Neuronal stem cell (in vitro differentiated cells): ENCODE results near the gene USP5.
A peak's percentile ranks its signal among the peaks of the same experiment; 100 is the strongest.

Source experiments
- DNase-seq: peaks from one replicate; pipeline ENCODE4 v3.0.0-alpha.2; 2013; ENCODE audit warnings: low spot score
- H2AFZ ChIP-seq: one replicate; pipeline ENCODE4 v1.6.1; 2013; ENCODE audit warnings: mild to moderate bottlenecking, low read length, inconsistent platforms
- H2AK5ac ChIP-seq: 2 replicates; pipeline ENCODE4 v1.6.1; 2013; ENCODE audit warnings: low read depth, mild to moderate bottlenecking, inconsistent platforms, low read length, moderate library complexity, mixed read lengths
- H2BK120ac ChIP-seq: 2 replicates; pipeline ENCODE4 v1.6.1; 2013; ENCODE audit warnings: low read depth, mild to moderate bottlenecking, inconsistent platforms, low read length, moderate library complexity, mixed read lengths
- H2BK12ac ChIP-seq: one replicate; pipeline ENCODE4 v1.6.1; 2013; ENCODE audit warnings: low read length, inconsistent platforms
- H2BK15ac ChIP-seq: 2 replicates; pipeline ENCODE4 v1.6.1; 2013; ENCODE audit warnings: mild to moderate bottlenecking, low read length, inconsistent platforms, mixed read lengths
- H2BK5ac ChIP-seq: one replicate; pipeline ENCODE4 v1.6.1; 2013; ENCODE audit warnings: inconsistent platforms, mild to moderate bottlenecking, low read length, moderate library complexity
- H3K14ac ChIP-seq: one replicate; pipeline ENCODE4 v1.6.1; 2013; ENCODE audit warnings: low read length, inconsistent platforms
- H3K18ac ChIP-seq: 2 replicates; pipeline ENCODE4 v1.6.1; 2013; ENCODE audit warnings: low read length, inconsistent platforms
- H3K23ac ChIP-seq: 2 replicates; pipeline ENCODE4 v1.6.1; 2013; ENCODE audit warnings: low read depth, mild to moderate bottlenecking, mixed read lengths, low read length, inconsistent platforms; ENCODE audit not compliant: poor library complexity
- H3K27ac ChIP-seq: replicated peaks from 3 replicates; pipeline ENCODE4 v1.5.1; 2013; ENCODE audit warnings: low read length, inconsistent platforms
- H3K27me3 ChIP-seq, 3 experiments: 2 replicates each; pipeline ENCODE4 v1.6.1; 2013; ENCODE audit warnings: low read length in 3 of 3, mild to moderate bottlenecking in 2 of 3, inconsistent platforms in 1 of 3, low read depth in 1 of 3, mixed read lengths in 1 of 3, moderate library complexity in 1 of 3; ENCODE audit not compliant: control insufficient read depth in 3 of 3, insufficient read depth in 3 of 3
- H3K36me3 ChIP-seq, 2 donors: replicated peaks in 1 of 2; 2 replicates each; pipeline ENCODE4 v1.6.1; 2013; ENCODE audit warnings: low read length in 2 of 2; ENCODE audit not compliant: control insufficient read depth in 2 of 2, insufficient read depth in 2 of 2
- H3K4ac ChIP-seq: 2 replicates; pipeline ENCODE4 v1.6.1; 2013; ENCODE audit warnings: inconsistent platforms, mild to moderate bottlenecking, low read length, moderate library complexity
- H3K4me1 ChIP-seq, 2 donors: 1 replicate in 1 of 2; 2 replicates in 1 of 2; pipeline ENCODE4 v1.6.1; 2013; ENCODE audit warnings: low read length in 2 of 2, low read depth in 1 of 2; ENCODE audit not compliant: control insufficient read depth in 2 of 2, insufficient read depth in 1 of 2
- H3K4me2 ChIP-seq: one replicate; pipeline ENCODE4 v1.6.1; 2013; ENCODE audit warnings: mild to moderate bottlenecking, low read length, inconsistent platforms; ENCODE audit not compliant: insufficient read depth, poor library complexity, severe bottlenecking
- H3K4me3 ChIP-seq, 2 donors: 2 replicates each; pipeline ENCODE4 v1.5.1; 2013; ENCODE audit warnings: low read length in 2 of 2, mild to moderate bottlenecking in 2 of 2, inconsistent platforms in 1 of 2, moderate library complexity in 1 of 2
- H3K79me1 ChIP-seq: one replicate; pipeline ENCODE4 v1.6.1; 2013; ENCODE audit warnings: low read depth, mild to moderate bottlenecking, inconsistent platforms, low read length, moderate library complexity
- H3K9ac ChIP-seq: one replicate; pipeline ENCODE4 v1.6.1; 2013; ENCODE audit warnings: mild to moderate bottlenecking, low read depth, low read length, inconsistent platforms; ENCODE audit not compliant: poor library complexity
- H3K9me3 ChIP-seq, 2 donors: replicated peaks in 1 of 2; 2 replicates each; pipeline versions ENCODE3 to v1.6.1; 2013; ENCODE audit warnings: low read length in 2 of 2, mild to moderate bottlenecking in 2 of 2, inconsistent platforms in 1 of 2, low read depth in 1 of 2, mixed read lengths in 1 of 2, moderate library complexity in 1 of 2; ENCODE audit not compliant: control insufficient read depth in 2 of 2, insufficient read depth in 1 of 2
- H4K8ac ChIP-seq: one replicate; pipeline ENCODE4 v1.6.1; 2013; ENCODE audit warnings: low read depth, mild to moderate bottlenecking, inconsistent platforms, low read length, moderate library complexity
- H4K91ac ChIP-seq: one replicate; pipeline ENCODE4 v1.6.1; 2013; ENCODE audit warnings: low read length, low read depth, mild to moderate bottlenecking, inconsistent platforms; ENCODE audit not compliant: poor library complexity
- WGBS, 2 donors: extraction: QIAGEN DNeasy Blood & Tissue Kit; methylation state at CpG; one replicate each; pipeline ENCODE4 v1.1.7; 2013; ENCODE audit warnings: missing lambda C conversion rate in 2 of 2, mixed read lengths in 1 of 2; ENCODE audit not compliant: insufficient read length in 2 of 2, insufficient replicate concordance in 1 of 2; ENCODE audit errors: extremely low coverage in 2 of 2; 5-methylcytosine and 5-hydroxymethylcytosine counted together

USP5 gene

GRCh38 chr12:6827437-6827911, 24.5 kb upstream of the USP5 start:
- Histone ChIP-seq H2AK5ac (peak overlapping the region; percentile 96), H3K18ac (peak overlapping the region; percentile 63), H3K4me3 (peak overlapping the region in 1 of 2 donors; percentile 25), H2BK5ac (no peak overlapping the region), H2AFZ (peak overlapping the region; percentile 60), H3K27ac (peak overlapping the region; percentile 83), H3K4me2 (peak overlapping the region; percentile 38), H2BK15ac (peak overlapping the region; percentile 82), H3K23ac (no peak overlapping the region), H3K36me3 (peaks cover 29% of the 10 kb centered on the region in 2 donors), H3K4me1 (peaks cover 16 to 28% of the 10 kb centered on the region in 2 donors), H3K79me1 (peaks cover 36% of the 10 kb centered on the region), H3K9ac (no peak overlapping the region), H4K91ac (no peak overlapping the region), H3K9me3 (peaks cover 0 to 3% of the 10 kb centered on the region in 2 donors), H2BK120ac (no peak overlapping the region), H2BK12ac (peak overlapping the region; percentile 75), H4K8ac (no peak overlapping the region), H3K14ac (no peak overlapping the region), H3K4ac (peak overlapping the region; percentile 71), H3K27me3 (no peaks in the 10 kb centered on the region)
- WGBS, 2 donors: no CpG with 5 or more reads among the region's 8 CpGs
- DNase-seq: peak; percentile 83

- peak within 1 kb of the TSS; percentile 95 for H3K18ac ChIP-seq
- peak within 1 kb of the TSS; percentile 94 for H3K4ac ChIP-seq
- H3K4me3 ChIP-seq: peak within 1 kb of the TSS; percentile 87 to 99
- H3K36me3 ChIP-seq: peaks cover 29 to 31% of the 10 kb centered on the region in 2 donors
- no CpG with 5 or more reads among the region's 60 CpGs for WGBS, 2 donors
- peak within 1 kb of the TSS; percentile 98 for H3K23ac ChIP-seq
- H2BK15ac ChIP-seq: peak within 1 kb of the TSS; percentile 82
- no peak for DNase-seq
- peaks cover 36% of the 10 kb centered on the region for H3K79me1 ChIP-seq
- peaks cover 16 to 22% of the 10 kb centered on the region in 2 donors for H3K4me1 ChIP-seq
- H4K91ac ChIP-seq: peak within 1 kb of the TSS; percentile 89
- no peaks in the 10 kb centered on the region for H3K27me3 ChIP-seq
- H3K27ac ChIP-seq: peak within 1 kb of the TSS; percentile 91
- H2BK120ac ChIP-seq: peak within 1 kb of the TSS; percentile 89
- peak within 1 kb of the TSS; percentile 99 for H2AK5ac ChIP-seq
- peak within 1 kb of the TSS; percentile 99 for H3K14ac ChIP-seq
- H3K4me2 ChIP-seq: peak within 1 kb of the TSS; percentile 77
- H2BK12ac ChIP-seq: peak within 1 kb of the TSS; percentile 82
- peak within 1 kb of the TSS; percentile 98 for H3K9ac ChIP-seq
- peak within 1 kb of the TSS; percentile 83 for H2BK5ac ChIP-seq
- peak within 1 kb of the TSS; percentile 61 for H2AFZ ChIP-seq
- H3K9me3 ChIP-seq: peaks cover 0 to 3% of the 10 kb centered on the region in 2 donors
- H4K8ac ChIP-seq: peak within 1 kb of the TSS; percentile 48
Measured at GRCh38 chr12:6827982-6828780, 23.8 kb upstream of the USP5 start, which contains the start of gene P3H3. TSS of gene P3H3 (plus strand) at chr12:6828407. CDS start at chr12:6828441, 34 bp downstream.

GRCh38 chr12:6828781-6829535, 23.0 kb upstream of the USP5 start:
- Histone ChIP-seq H3K4me3 (peak overlapping the region; percentile 87 to 99), H4K91ac (peak overlapping the region; percentile 89), H2BK120ac (peak overlapping the region; percentile 89), H3K4ac (peak overlapping the region; percentile 94), H3K27me3 (no peaks in the 10 kb centered on the region), H3K18ac (peak overlapping the region; percentile 95), H3K79me1 (peaks cover 35% of the 10 kb centered on the region), H2BK5ac (peak overlapping the region; percentile 83), H3K23ac (peak overlapping the region; percentile 98), H3K9me3 (peaks cover 0 to 1% of the 10 kb centered on the region in 2 donors), H3K14ac (peak overlapping the region; percentile 85), H2BK15ac (peak overlapping the region; percentile 45), H3K36me3 (peaks cover 35 to 39% of the 10 kb centered on the region in 2 donors), H2BK12ac (peak overlapping the region; percentile 82), H3K27ac (peak overlapping the region; percentile 66), H2AK5ac (peak overlapping the region; percentile 99), H3K4me2 (peak overlapping the region; percentile 77), H2AFZ (peak overlapping the region; percentile 61), H3K4me1 (peaks cover 16 to 17% of the 10 kb centered on the region in 2 donors), H3K9ac (peak overlapping the region; percentile 98), H4K8ac (peak overlapping the region; percentile 48)
- no CpG with 5 or more reads among the region's 71 CpGs for WGBS, 2 donors
- DNase-seq: no peak
